NCI-H146 (cell line): Measurements from ENCODE around the gene MID1.
A peak's percentile ranks its signal among the peaks of the same experiment; 100 is the strongest.

Source experiments
- DNase-seq: peaks from one replicate; lab custom pipeline; 2025; lab: John Stamatoyannopoulos, UW

MID1 gene

GRCh38 chrX:10620121-10620699 is at the start of gene MID1:
Gene MID1 (minus strand): TSS chrX:10620585. CDS start chrX:10567547, 53,038 bp downstream.
- peak; percentile 81 for DNase-seq

GRCh38 chrX:10667143-10667542 is 46.8 kb upstream of the MID1 start:
- DNase-seq: no peak

GRCh38 chrX:10666102-10666501 is 45.7 kb upstream of the MID1 start:
- DNase-seq: no peak

GRCh38 chrX:10665681-10666080 is 45.3 kb upstream of the MID1 start:
- no peak for DNase-seq

- no peak for DNase-seq
These were observed 39.8 kb upstream of the MID1 start for GRCh38 chrX:10660171-10660570.

- DNase-seq: peak; percentile 96
These were observed 35.8 kb upstream of the MID1 start for GRCh38 chrX:10656214-10656613.

- DNase-seq: no peak
These were observed 34.6 kb upstream of the MID1 start for GRCh38 chrX:10654960-10655359.

- DNase-seq: no peak
These were observed 32.9 kb upstream of the MID1 start for GRCh38 chrX:10653302-10653701.

- DNase-seq: no peak
These were observed 28.9 kb upstream of the MID1 start for GRCh38 chrX:10649265-10649664.

- DNase-seq: no peak
These were observed 28.2 kb upstream of the MID1 start for GRCh38 chrX:10648614-10649013.

- no peak for DNase-seq
These were observed 16.5 kb upstream of the MID1 start for GRCh38 chrX:10636851-10637250.

- DNase-seq: peak; percentile 47
These were observed 16.0 kb upstream of the MID1 start for GRCh38 chrX:10636337-10636736.

GRCh38 chrX:10634392-10635161 is 14.2 kb upstream of the MID1 start:
- DNase-seq: no peak

GRCh38 chrX:10633722-10634121 is 13.3 kb upstream of the MID1 start:
- DNase-seq: peak; percentile 64

- peak; percentile 33 for DNase-seq
These were observed 11.2 kb upstream of the MID1 start for GRCh38 chrX:10631416-10632145.

- DNase-seq: no peak
These were observed 9.9 kb upstream of the MID1 start for GRCh38 chrX:10630320-10630719.

- DNase-seq: no peak
These were observed 9.5 kb upstream of the MID1 start for GRCh38 chrX:10629905-10630304.

GRCh38 chrX:10628906-10629305 is 8.5 kb upstream of the MID1 start:
- DNase-seq: no peak

GRCh38 chrX:10622197-10622596 is 1.8 kb upstream of the MID1 start:
- no peak for DNase-seq

- DNase-seq: no peak
These were observed 849 bp downstream of the MID1 start for GRCh38 chrX:10619425-10620046.

- no peak for DNase-seq
These were observed 1.4 kb downstream of the MID1 start for GRCh38 chrX:10618961-10619360.

GRCh38 chrX:10617999-10618351 is 2.4 kb downstream of the MID1 start:
- peak; percentile 52 for DNase-seq
